Measurements from ENCODE around the gene LCMT1.

GRCh38 chr16:25094596-25094995, 16.9 kb upstream of the LCMT1 start:
- TF ChIP-seq CTCF (IDR thresholded peaks at IDR 0.05) (no peak), EZH2 (IDR thresholded peaks at IDR 0.05; ENCODE audit: borderline replicate concordance, insufficient read depth, low read depth, low read length, poor library complexity, severe bottlenecking) (no peak)
